ENCODE results near the gene GNAZ. TPM values are rescaled to one million over a fixed set of nuclear protein-coding genes. Genes with fewer than 3 reads are reported as not detected.

Gene GNAZ
- total RNA-seq, 1 experiment from 2014 or later, result 11.1 TPM

- Histone ChIP-seq H3K9me2 (ENCODE audit: insufficient read depth) (no peaks in the 10 kb centered on the region), H2AFZ (ENCODE audit: low read depth, low read length, poor library complexity, severe bottlenecking) (no peak overlapping the region), H3K4me2 (ENCODE audit: low read length) (no peak overlapping the region), H3K9me3 (ENCODE audit: control insufficient read depth in 1 of 2, insufficient read depth in 1 of 2, low read depth in 1 of 2, low read length in 2 of 2) (no peaks in the 10 kb centered on the region), H3K9ac (ENCODE audit: low read length) (no peak overlapping the region), H4K20me1 (ENCODE audit: insufficient read depth) (no peaks in the 10 kb centered on the region), H3K79me2 (ENCODE audit: insufficient read depth, low read length) (no peaks in the 10 kb centered on the region), H3K36me3 (ENCODE audit: control insufficient read depth in 1 of 2, insufficient read depth in 2 of 2, low read length in 2 of 2) (no peaks in the 10 kb centered on the region), H3K27ac (ENCODE audit: low read depth, low read length) (no peak overlapping the region), H3K27me3 (ENCODE audit: insufficient read depth, low read length) (no peaks in the 10 kb centered on the region), H3K4me3 (replicated peaks in 1 of 2; ENCODE audit: low read depth in 1 of 2, low read length in 2 of 2) (no peak overlapping the region), H3K4me1 (ENCODE audit: control insufficient read depth in 1 of 2, insufficient read depth in 2 of 2, low read length in 2 of 2) (peaks cover 29 to 60% of the 10 kb centered on the region in 2 experiments)
- intact Hi-C loops (cut with micrococcal nuclease), result no loop called here
- TF ChIP-seq REST (IDR thresholded peaks at IDR 0.05; ENCODE audit: low read depth) (no peak), MAX (IDR thresholded peaks at IDR 0.05) (no peak), ATF3 (IDR thresholded peaks at IDR 0.05) (no peak), EGR1 (IDR thresholded peaks at IDR 0.05; ENCODE audit: low read depth) (no peak), RAD21 (IDR thresholded peaks at IDR 0.05; ENCODE audit: low read depth) (no peak), YY1 (IDR thresholded peaks at IDR 0.05; ENCODE audit: extremely low read depth, insufficient replicate concordance, low read depth, low read length) (no peak), ELF1 (IDR thresholded peaks at IDR 0.05; ENCODE audit: borderline replicate concordance, low read depth) (no peak), SIN3A (IDR thresholded peaks at IDR 0.05; ENCODE audit: low read depth) (no peak)
- ChIA-PET CTCF (no interaction called here), POLR2A (no interaction called here), RAD21 (ENCODE audit: low non-redundant PET in 1 of 2, low total read pairs in 2 of 2, uncharacterized antibody in 2 of 2, unreplicated experiment in 2 of 2) (no interaction called here)
- ATAC-seq, result no peak
- no TSS peak for BruUV-seq (replicated peaks)
- DNase-seq (ENCODE audit: low read depth, low spot score), result no peak
Observed at GRCh38 chr22:23074451-23074850, 4.1 kb downstream of the GNAZ start.

All from HCT116 (cell line).